Breast epithelium (tissue), 3 donors: ENCODE measurements around the gene BMPER.

Experiments used
- POLR2AphosphoS5 ChIP-seq, 3 donors: sonication (generic); formaldehyde crosslinking; IDR thresholded peaks; one replicate each; pipeline ENCODE4 v1.6.1; 2017; ENCODE audit warnings: antibody characterized with exemption in 3 of 3
- TF ChIP-seq, protein P1 (sequence below), 3 donors: fragments of 450-650 bp; IDR thresholded peaks; one replicate each; pipeline ENCODE4 v1.5.1; 2016 to 2017; ENCODE audit warnings: antibody characterized with exemption in 3 of 3, mild to moderate bottlenecking in 3 of 3, moderate library complexity in 3 of 3

DNA sequence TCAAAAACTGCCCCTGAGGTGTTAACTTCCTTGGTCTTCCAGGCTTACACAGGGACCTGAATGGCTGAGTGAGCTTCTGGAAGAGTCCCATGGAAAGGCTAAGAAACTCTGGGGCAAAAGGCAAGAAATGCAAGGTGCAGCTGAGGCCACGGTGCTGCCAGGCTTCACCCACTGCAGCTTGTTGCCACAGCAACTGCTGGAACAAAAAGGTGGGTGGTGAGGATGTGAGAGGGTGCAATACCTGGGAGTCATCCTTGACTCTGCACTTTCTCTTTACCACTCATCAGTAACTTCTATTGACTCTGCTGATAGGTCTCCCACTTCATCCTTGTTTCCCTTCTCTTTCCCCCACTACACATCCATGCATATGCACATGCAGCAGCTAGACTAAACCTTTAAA is 258.6 kb downstream of the BMPER start:
- TF ChIP-seq, protein P1, sequence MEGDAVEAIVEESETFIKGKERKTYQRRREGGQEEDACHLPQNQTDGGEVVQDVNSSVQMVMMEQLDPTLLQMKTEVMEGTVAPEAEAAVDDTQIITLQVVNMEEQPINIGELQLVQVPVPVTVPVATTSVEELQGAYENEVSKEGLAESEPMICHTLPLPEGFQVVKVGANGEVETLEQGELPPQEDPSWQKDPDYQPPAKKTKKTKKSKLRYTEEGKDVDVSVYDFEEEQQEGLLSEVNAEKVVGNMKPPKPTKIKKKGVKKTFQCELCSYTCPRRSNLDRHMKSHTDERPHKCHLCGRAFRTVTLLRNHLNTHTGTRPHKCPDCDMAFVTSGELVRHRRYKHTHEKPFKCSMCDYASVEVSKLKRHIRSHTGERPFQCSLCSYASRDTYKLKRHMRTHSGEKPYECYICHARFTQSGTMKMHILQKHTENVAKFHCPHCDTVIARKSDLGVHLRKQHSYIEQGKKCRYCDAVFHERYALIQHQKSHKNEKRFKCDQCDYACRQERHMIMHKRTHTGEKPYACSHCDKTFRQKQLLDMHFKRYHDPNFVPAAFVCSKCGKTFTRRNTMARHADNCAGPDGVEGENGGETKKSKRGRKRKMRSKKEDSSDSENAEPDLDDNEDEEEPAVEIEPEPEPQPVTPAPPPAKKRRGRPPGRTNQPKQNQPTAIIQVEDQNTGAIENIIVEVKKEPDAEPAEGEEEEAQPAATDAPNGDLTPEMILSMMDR (IDR thresholded peaks at IDR 0.05), result no peak
- no peak for TF ChIP-seq POLR2AphosphoS5 (IDR thresholded peaks at IDR 0.05)
